Measurements from ENCODE around the gene CDH26.

- TF ChIP-seq POLR2A (IDR thresholded peaks at IDR 0.05; ENCODE audit: low read length) (peak; percentile 25), GATA1 (IDR thresholded peaks at IDR 0.05; ENCODE audit: low read depth, low read length) (no peak)
These were observed 97.5 kb downstream of the CDH26 start for GRCh38 chr20:60055740-60056139.

Measured in erythroblast (primary cell).